GM23248 (cell line): Measurements from ENCODE around the gene FSTL1.

Experiments used
- EZH2 ChIP-seq: fragments of 200-600 bp; sonication (generic); IDR thresholded peaks from 2 replicates; pipeline ENCODE4 v1.6.1; 2018; ENCODE audit warnings: antibody characterized with exemption, mild to moderate bottlenecking; ENCODE audit not compliant: insufficient read depth, poor library complexity, severe bottlenecking
- EZH2phosphoT487 ChIP-seq: fragments of 200-600 bp; sonication (generic); IDR thresholded peaks from 2 replicates; pipeline ENCODE4 v1.6.1; 2018; ENCODE audit warnings: antibody characterized with exemption, moderate library complexity, mild to moderate bottlenecking, low read depth; ENCODE audit not compliant: insufficient read depth

DNA sequence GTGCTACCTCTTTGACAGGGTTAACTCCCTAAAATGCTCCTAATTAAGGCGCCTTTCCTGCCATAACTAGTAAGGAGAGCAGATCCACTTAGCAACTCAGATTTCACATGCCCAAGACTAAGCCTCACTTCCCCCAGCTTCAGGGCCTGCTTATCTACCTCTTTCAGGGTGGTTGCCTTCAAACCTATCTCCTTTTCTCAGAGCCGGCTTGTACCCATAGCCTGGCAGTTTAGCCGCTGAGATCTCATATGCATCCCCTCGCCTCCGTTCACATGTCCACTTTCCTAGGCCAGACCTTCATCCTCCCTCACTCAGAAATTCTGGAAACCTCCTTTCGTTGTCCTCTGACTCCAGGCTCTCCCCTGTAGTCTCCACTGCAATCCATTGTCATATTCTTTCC, 1.0 kb upstream of the FSTL1 start:
- no peak for TF ChIP-seq EZH2
- TF ChIP-seq EZH2phosphoT487 = no peak
